GM10847 (cell line): Measurements from ENCODE around the gene VSTM2B.

Experiments used
- POLR2A ChIP-seq: IDR thresholded peaks from 2 replicates; pipeline ENCODE4 v1.6.1; 2011; ENCODE audit not compliant: insufficient read length; ENCODE audit errors: extremely low read depth

Gene VSTM2B

DNA sequence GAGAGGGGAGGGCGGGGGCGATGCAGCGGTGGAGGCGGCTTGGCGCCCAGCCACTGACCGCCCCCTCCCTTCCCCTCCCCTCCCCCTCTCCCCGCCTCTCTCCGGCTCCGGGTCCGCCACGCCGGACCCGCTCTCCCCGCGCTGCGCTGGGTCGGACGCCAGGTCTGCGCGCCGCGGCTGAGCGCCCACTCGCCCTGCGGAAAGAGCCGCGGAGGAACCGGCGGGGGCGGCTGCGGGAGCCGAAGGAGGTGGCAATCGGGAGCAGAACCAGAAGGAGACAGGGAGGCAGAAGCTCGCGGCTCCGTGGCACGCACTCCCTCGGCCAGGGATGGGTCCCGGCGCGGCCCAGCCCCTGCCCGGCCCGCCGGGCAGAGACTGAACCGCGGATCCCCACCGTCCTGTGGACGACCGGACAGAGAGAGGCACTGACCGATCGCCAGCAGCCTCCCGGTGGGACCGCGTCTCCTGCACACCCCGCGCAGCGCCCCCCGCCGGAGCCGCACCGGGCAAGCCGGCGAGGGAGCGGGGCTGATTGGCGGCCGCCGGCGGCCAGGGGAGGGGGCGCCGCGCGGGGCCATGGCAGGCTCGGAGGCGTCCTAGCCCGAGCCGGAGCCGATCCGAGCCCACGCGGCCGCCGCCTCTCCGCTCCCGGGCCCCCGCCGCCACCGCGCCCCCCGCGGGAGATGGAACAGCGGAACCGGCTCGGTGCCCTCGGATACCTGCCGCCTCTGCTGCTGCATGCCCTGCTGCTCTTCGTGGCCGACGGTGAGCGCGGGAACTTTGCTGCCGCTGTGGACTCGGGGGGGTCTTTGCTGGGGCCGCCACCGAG is at the start of gene VSTM2B:
TSS of gene VSTM2B (plus strand) at position 94 of the 829 bp plus-strand sequence. CDS start at position 684, 590 bp downstream.
- no peak for TF ChIP-seq POLR2A

- TF ChIP-seq POLR2A: no peak
Measured at GRCh38 chr19:29476528-29476927, 49.3 kb upstream of the VSTM2B start.

DNA sequence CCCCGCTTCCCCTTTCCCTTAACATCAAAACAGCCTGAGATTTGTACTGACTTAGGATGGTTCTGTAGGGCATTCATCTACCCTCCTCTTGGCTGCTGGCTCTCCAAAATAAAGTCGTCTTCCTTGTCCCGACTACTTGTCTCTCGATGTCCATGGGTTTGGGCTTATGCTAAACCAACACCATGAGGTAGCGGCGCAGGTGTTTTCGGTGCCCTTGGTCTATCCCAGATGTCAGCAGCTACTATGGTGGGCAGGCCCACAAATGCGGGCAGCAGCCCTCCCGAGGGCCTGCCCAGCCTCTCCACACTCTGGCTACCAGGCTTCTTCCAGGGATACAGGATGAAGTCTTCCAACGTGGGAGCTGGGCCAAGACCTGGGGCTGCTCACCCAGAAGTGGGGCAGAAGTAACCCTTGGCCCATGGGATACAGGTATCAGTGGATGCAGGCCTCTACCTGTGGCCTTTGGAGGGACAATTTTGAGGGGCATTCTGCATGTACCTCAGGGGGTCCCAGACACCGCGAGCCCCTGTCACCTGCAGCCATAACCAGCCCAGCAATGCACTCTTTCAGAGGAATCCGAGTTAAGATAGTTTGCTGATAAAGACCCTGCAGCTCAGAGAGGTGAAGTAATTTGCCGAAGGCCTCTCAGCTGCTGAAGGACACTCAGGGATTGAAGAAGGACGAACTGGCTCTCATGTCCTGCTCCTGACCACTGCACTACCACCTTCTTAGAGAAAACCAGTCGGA is 47.8 kb upstream of the VSTM2B start:
- TF ChIP-seq POLR2A: no peak

DNA sequence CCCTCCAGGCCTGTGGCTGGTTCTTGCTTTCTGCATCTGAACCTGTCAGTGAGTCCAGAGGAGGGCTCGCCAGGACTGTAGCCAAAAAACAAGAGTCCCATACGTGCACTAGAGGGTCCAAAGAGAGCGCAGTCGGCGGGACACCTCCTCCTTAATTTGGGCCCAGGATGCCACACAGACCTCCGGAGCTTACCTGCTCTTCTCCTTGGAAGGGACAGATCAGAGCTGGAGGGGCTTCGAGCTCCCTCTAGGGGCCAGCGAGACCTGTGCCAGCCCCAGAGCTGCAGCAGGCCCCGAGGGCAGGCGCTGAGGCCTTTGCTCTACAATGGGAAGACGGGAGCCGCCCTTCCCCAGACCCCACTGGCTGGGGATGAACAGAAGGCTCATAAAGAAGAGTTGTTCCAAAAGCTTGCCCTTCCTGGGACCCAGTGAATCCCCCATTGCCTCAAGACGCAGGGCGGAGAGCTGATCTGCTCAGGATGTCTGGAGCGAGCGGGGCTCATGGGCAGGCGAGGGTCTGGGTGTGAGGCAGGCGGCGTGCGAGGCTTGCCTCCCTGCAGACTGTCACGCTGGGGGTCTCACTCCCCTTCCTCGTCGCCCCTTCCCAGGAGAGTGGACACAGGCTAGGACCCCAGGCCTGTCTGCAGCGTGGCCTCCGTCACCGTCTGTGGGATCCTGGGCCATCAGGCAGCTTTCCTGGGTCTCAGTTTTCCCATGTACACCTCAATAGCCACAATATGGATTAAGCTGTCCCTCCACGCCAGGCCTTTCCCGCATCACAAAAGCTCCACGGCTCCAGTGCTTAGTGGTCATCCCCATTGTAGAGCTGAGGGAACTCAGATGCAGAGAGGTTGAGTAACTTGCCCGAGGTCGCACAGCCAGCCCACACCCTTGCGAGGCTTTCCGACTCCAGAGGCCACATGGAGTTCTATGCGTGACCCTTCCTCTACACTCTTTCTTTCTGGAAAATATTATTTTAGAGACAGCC is 46.9 kb upstream of the VSTM2B start:
- TF ChIP-seq POLR2A: no peak

- no peak for TF ChIP-seq POLR2A
Measured at GRCh38 chr19:29479941-29480340, 45.9 kb upstream of the VSTM2B start.

DNA sequence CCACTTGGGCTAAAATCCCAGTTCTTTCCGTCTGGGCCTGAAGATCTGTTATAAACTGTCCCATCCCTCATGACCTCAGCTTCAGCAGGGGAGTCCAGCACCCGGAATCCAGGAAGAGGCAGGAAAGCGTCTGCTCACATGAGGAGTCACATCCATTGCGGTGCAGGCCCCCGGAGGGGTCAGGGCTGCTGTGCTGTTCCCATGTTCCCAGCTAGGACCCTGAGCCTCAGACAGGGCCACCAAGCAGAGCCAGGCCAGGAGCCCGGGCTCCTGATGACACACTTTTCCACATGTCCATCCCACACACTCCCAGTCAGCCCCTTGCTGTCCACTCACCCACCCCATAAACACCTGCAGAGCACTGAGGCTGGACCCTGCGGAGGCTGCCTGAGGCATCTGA is 45.3 kb upstream of the VSTM2B start:
- no peak for TF ChIP-seq POLR2A

DNA sequence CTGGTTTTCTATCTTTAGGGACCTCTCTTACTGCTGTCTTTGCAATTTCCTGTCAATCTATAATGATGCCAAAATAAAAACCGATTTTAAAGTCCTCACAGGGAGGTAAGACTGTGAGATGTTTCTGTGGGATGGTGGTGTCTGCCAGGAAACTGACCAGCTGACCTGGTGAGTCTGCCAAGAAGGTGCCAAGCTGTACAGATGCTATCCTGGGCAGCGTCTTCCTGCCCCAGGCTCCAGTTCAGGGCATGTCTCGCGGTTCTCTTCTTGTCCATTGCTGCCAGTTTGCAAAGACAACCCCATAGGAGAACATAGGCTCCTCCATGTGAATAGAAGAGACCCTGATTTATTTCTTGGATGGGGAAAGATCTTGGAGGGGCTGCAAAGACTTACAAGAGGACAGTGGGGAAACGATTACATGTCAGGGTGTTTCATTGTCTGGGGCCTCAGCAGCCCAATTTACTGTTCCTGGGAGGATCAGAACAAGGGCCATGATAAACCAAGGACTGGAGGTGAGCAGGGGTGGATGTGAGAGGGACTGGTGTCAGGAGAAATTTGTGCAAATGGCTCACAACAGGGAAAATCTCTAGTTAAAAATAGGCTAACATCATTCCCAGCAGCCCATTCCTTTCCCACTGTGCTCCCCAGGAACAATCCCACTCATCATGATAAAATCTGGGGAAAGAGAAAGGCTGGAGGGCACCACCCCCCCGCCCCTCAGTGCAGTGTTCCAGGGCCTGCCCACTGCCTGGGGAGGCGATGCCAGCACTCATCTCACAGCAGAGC is 42.7 kb upstream of the VSTM2B start:
- no peak for TF ChIP-seq POLR2A

DNA sequence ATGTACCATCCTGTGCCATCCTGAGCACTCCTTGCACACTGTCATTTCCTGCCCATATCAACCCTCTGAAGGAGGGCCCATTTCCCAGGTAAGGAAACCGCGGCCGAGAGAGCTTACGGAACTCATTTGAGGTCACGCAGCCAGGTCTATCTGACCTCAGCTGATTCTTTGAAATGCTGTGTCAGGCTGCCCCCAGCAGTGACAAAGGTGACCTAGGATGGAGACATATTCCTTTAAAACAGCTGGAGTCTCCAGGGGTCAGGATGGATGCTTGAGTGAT is 42.2 kb upstream of the VSTM2B start:
- no peak for TF ChIP-seq POLR2A

DNA sequence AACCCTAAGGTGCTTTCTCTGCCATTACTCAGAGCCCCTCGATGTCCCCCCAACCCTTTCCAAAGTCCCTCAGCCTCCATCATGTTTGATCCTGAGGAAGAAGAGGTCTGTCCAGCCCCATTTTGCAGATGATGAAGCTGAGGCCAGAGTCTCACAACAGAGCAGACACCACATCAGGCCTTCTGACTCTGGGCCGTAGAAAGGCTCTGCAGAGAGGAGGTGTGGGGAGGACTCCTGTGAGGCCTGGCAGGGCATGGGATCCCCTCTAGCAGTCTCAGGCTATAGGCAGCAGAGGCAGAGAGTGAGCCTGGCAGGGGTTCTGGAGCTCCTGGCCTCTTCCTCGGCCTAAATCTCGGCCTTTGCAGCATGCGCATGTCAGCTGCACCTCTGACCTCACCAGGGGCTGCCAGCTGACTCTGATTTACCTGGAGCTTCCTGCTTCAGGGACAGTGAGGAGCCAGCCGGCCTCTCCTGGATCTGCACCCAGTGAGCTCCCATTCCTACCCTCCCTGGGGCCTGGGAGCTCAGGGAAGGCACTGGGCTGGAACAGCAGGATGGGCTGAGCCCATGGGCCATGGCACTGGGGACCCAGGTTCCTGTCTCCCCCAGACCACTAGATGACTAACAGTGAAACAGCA is 41.7 kb upstream of the VSTM2B start:
- TF ChIP-seq POLR2A: no peak

GRCh38 chr19:29484876-29485275 is 40.9 kb upstream of the VSTM2B start:
- TF ChIP-seq POLR2A: no peak

DNA sequence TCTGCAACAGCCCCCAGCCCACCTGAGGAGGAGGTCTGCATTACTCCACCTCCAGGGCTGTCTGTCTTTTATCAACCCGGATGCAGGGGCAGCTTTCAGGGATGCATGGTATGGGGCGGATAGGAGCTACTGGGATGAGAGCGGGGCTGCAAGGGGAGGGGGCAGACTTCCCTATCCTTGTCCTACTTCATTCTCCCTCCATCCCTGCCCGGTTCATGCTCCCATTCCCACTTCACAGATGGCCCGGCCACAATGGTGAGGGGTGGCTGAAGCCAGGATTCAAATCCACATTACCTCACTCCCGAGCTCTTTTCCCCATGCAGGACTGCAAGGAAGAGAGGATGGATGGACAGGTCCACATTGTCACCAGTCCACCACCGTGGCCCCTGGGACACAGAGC is 40.5 kb upstream of the VSTM2B start:
- TF ChIP-seq POLR2A: no peak

- no peak for TF ChIP-seq POLR2A
Measured at GRCh38 chr19:29487432-29487831, 38.4 kb upstream of the VSTM2B start.

DNA sequence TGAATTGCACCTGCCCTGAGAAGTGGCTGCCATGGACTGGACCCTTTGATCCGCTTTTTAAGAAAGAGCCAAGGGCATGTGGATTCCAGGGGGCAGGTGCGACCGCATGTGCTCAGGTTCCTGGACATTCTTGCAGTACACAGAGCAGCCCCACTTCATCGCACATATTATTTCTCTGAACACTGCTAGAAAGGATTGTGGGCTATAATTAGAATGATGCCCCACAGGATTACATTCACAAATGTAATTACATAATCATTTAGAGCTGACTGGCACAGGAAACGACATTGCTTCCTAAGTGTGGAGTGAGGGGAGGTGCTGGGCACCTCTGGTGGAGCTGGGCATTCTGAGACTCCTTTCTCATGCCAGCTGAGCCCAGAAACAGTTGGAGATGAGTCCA is 37.5 kb upstream of the VSTM2B start:
- TF ChIP-seq POLR2A: no peak
